Measurements from ENCODE around the gene ME1. TPM values are rescaled to one million over a fixed set of nuclear protein-coding genes. Genes with fewer than 3 reads are reported as not detected.

ME1 gene
- total RNA-seq, 4 donors from 2014 or later = 18.7 to 55.9 (median 30.8) TPM

GRCh38 chr6:83202031-83202430, 228.8 kb downstream of the ME1 start:
- H3K27me3 ChIP-seq = no peaks in the 10 kb centered on the region
- H3K36me3 ChIP-seq = no peaks in the 10 kb centered on the region
- no peaks in the 10 kb centered on the region for H3K9me3 ChIP-seq
- no peak for TF ChIP-seq POLR2A (IDR thresholded peaks at IDR 0.05)
- TF ChIP-seq, protein P1, sequence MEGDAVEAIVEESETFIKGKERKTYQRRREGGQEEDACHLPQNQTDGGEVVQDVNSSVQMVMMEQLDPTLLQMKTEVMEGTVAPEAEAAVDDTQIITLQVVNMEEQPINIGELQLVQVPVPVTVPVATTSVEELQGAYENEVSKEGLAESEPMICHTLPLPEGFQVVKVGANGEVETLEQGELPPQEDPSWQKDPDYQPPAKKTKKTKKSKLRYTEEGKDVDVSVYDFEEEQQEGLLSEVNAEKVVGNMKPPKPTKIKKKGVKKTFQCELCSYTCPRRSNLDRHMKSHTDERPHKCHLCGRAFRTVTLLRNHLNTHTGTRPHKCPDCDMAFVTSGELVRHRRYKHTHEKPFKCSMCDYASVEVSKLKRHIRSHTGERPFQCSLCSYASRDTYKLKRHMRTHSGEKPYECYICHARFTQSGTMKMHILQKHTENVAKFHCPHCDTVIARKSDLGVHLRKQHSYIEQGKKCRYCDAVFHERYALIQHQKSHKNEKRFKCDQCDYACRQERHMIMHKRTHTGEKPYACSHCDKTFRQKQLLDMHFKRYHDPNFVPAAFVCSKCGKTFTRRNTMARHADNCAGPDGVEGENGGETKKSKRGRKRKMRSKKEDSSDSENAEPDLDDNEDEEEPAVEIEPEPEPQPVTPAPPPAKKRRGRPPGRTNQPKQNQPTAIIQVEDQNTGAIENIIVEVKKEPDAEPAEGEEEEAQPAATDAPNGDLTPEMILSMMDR (IDR thresholded peaks at IDR 0.05) = no peak
- DNase-seq = no peak
- WGBS, 2 donors = 84 to 96% methylated on average over 4 of the region's 4 CpGs
- no peak overlapping the region for H3K4me3 ChIP-seq (replicated peaks in 1 of 3)
- intact Hi-C loops (cut with DNase I) = no loop called here
- H3K27ac ChIP-seq = no peak overlapping the region
- H3K4me1 ChIP-seq = no peaks in the 10 kb centered on the region

- H3K4me1 ChIP-seq = peaks cover 0 to 1% of the 10 kb centered on the region in 2 donors
- intact Hi-C loops (cut with DNase I) = loop anchor here (10.0 kb wide), 1 partner anchor 135 kb away; the partner anchor contains the start of genes DOP1A and UBE3D
- H3K9me3 ChIP-seq = no peaks in the 10 kb centered on the region
- no peak for DNase-seq
- 76 to 88% methylated on average over 2 of the region's 2 CpGs for WGBS, 2 donors
- H3K36me3 ChIP-seq = no peaks in the 10 kb centered on the region
- H3K4me3 ChIP-seq (replicated peaks in 1 of 3) = no peak overlapping the region
- H3K27me3 ChIP-seq = no peaks in the 10 kb centered on the region
- TF ChIP-seq POLR2A (IDR thresholded peaks at IDR 0.05) = no peak
- TF ChIP-seq, protein P1 (IDR thresholded peaks at IDR 0.05) = no peak
- no peak overlapping the region for H3K27ac ChIP-seq
Observed at GRCh38 chr6:83199863-83200225, 231.0 kb downstream of the ME1 start.

- 83 to 87% methylated on average over 5 of the region's 5 CpGs for WGBS, 2 donors
- no peak for DNase-seq
- intact Hi-C loops (cut with DNase I) = loop anchor here (10.0 kb wide), 1 partner anchor 135 kb away; the partner anchor contains the start of genes DOP1A and UBE3D
- no peak overlapping the region for H3K4me3 ChIP-seq (replicated peaks in 1 of 3)
- H3K9me3 ChIP-seq = no peaks in the 10 kb centered on the region
- H3K27me3 ChIP-seq = no peaks in the 10 kb centered on the region
- no peak overlapping the region for H3K27ac ChIP-seq
- TF ChIP-seq, protein P1 (IDR thresholded peaks at IDR 0.05) = no peak
- TF ChIP-seq POLR2A (IDR thresholded peaks at IDR 0.05) = no peak
- peaks cover 1 to 7% of the 10 kb centered on the region in 2 donors for H3K4me1 ChIP-seq
- H3K36me3 ChIP-seq = no peaks in the 10 kb centered on the region
Observed at GRCh38 chr6:83199173-83199862, 231.5 kb downstream of the ME1 start.

DNA sequence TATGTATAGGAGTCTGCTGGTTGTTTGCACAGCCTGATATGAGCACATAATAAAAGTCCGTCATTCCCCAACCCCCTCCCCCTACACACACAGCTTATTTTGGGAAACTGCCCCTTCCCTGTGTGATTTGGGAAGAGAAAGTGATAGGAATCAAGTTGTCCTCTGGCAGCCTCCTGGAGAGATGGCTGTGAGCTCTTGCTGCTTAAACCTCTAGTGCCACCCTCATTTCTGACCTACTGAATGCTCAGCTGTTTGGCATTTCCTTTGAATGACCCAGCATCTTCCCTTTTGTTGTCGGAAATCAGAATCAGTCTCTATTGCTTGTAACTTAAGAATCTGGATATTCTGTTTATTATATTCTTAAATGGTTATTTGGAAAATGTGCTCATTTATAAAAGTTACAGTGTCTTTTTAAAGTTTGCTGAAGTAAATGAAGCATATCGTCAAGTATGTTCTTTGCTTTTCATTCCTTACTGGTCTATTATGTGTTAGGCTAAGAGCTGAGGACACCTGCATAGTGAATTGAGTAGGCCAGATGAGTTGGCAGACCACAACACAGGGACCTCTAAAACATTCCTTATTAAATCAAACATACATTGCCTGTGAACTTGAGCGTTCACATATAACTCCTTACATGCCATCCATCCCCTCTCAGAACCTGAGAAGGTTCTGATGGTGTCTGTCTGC, 232.2 kb downstream of the ME1 start:
- no peaks in the 10 kb centered on the region for H3K36me3 ChIP-seq
- intact Hi-C loops (cut with DNase I) = loop anchor here (10.0 kb wide), 1 partner anchor 134 kb away; the partner anchor contains the start of genes DOP1A and UBE3D
- 89 to 92% methylated on average over 4 of the region's 4 CpGs for WGBS, 2 donors
- H3K9me3 ChIP-seq = no peaks in the 10 kb centered on the region
- H3K4me1 ChIP-seq = peaks cover 4 to 11% of the 10 kb centered on the region in 2 donors
- no peak overlapping the region for H3K27ac ChIP-seq
- no peaks in the 10 kb centered on the region for H3K27me3 ChIP-seq
- no peak overlapping the region for H3K4me3 ChIP-seq (replicated peaks in 1 of 3)
- TF ChIP-seq, protein P1 (IDR thresholded peaks at IDR 0.05) = no peak
- TF ChIP-seq POLR2A (IDR thresholded peaks at IDR 0.05) = no peak
- DNase-seq = no peak
